GM18511 (cell line): Measurements from ENCODE around the gene SSRP1.

Source experiments
- ATAC-seq: cut with Tn5 transposase; IDR thresholded peaks from one replicate; pipeline ENCODE4 v1.9.1; 2021; ENCODE audit warnings: mild to moderate bottlenecking, moderate library complexity; ENCODE audit not compliant: unreplicated experiment

SSRP1 gene

GRCh38 chr11:57320067-57320718 is 15.5 kb downstream of the SSRP1 start:
- no peak for ATAC-seq

DNA sequence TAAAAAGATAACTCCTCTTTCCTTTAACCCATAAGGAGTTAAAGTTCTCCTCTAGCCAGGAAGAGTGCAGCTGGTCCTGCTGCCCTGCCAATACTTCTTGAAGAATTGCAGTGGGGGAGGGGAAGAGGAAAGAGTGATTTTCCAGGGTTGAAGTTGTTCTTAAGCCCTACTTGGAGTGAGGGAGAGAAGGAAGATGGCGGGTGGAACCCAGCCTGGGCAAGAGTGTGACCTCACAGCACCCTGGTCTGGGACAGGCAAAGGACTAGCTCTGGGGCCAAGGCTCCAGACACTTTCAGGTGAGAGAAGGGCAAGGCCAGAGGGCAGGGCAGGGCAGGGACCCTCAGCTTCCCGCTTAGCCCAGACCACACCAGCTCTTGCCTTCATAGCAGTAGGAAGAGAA is 17.5 kb downstream of the SSRP1 start:
- ATAC-seq: no peak

DNA sequence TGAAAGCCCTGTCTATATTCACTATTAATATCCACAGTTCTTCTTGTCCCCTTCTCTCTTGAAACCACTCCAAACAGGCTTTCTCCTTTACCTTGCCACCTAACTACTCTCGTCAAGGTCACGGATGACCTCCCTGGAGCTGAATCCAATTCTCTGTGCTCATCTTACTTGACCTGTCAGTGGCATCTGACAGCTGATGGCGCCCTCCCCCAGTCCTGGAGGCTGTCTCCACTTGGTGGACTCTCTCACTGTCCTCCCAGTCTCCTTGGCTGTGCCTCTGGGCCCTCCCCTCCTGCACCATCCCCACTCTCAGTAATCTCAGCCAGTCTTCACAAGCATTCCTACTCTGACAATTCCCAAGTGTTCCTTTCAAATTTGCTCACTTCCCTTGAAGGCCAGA is 19.7 kb downstream of the SSRP1 start:
- no peak for ATAC-seq

GRCh38 chr11:57315491-57315890 is 20.2 kb downstream of the SSRP1 start:
- ATAC-seq: no peak

DNA sequence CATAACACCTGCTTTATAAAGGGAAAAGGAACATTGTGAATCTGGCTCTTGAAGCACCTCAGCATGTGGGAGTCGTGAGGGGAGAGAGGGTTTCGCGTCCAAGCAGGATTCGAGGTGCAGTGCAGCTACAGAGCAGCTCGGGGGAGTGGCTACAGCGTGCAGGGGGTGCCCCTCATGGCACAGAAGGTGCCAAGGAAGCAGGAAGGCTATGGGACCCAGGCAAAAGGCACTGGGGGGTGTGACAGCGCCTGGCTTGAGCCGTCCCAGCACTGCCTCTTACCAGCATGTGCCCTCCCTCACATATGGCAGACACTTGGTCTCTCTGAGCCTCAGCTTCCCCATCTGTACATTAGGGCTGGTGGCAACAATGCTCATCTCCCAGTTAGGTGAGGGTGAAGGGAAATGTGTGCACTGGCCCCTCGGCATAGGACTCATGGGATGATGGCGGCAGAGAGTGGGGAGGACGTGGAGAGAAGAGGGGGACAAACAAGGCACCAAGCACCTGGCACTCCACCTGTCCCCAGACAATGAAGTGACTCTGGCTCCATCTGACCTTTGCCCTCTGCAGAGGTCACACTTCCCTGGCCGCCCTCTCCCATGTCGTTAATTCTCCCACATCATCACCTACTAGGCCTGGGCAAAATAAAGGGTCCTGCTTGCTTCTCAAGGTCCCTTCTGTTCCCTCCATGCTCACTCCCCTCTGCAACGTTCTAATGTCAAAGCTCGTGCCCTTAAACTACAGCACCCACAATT is 21.3 kb downstream of the SSRP1 start:
- no peak for ATAC-seq

DNA sequence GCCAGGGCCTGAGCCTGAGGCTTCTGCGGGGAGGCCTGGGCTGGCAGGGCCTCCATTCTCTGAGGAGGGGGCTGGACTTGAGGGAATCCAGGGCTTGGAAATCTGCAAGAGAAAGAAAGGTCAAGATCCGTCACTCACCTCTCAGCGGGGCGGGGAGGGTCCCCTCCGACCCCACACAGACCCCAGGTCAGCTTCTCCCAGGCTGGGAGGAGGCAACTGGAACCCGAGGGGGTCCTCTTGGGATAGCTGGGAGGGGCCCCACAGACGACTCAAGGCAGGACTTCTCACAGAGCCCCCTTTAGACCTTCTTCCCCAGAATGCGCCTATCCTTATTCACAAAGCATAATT is 21.9 kb downstream of the SSRP1 start:
- ATAC-seq: no peak

GRCh38 chr11:57313071-57313787 is 22.5 kb downstream of the SSRP1 start:
- ATAC-seq: no peak

DNA sequence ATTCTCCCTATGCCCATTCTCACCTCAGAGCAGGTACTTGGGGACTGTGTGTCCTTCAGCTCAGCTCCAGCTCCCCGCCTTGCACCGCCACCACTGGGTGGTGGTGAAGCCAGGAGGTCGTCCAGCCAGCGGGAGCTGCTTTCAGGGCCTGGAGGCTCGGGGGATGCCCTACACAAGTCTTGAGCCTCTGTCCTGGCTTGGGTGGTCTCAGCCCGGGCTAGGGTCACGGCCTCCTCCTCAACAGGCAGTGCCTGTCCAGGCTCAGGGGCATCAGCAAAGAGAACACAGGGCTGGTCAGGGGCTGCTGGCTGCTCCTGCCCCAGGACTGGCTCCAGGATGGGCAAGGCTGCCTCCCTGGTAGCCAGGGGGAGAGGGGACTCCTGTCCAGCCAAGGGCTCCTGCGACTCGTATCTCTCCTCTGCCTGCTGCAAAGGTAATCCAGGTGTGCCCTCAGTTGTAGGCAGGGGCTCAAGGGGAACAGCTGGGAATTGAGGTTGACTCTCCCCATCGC is 23.1 kb downstream of the SSRP1 start:
- no peak for ATAC-seq

DNA sequence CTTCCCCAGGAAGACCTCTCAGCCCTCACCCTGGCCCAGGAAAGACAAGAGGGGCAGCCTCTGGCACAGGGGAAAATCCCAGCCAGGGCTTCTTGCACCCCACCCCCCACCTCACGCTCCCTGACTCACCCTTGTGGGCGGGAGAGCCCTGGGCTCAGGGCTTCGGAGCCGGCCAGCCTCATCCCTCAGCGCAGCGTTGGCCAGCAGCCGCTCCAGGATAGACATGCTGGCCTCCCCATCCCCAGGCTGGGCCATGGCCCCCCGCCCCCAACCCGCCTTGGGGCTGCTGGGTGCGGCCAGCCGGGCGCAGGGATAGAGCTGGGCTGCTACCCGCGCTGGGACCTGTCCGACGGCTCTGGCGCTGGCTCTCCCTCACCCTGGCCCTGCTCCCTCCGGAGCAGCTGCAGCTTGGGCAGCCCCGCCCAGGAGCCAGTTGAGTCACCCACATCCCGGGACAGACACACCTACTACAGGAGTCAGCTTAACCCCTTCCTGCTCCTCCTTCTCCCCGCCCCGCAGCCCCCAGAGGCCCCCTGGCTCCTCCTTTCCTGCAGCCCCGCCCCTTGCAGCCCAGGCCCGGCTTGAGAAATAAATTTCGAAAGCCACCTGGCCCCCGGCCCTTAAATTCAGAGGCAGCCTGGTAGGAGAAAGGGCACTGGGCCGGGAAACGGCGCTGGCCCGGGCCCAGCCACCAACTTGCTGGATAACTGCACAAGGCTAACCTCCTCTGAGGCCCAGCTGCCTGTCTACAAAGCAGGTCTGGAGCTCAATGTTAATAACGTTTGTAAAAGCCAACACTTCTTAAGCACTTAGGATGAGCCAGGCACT is 24.4 kb downstream of the SSRP1 start:
- ATAC-seq: peak; percentile 96

DNA sequence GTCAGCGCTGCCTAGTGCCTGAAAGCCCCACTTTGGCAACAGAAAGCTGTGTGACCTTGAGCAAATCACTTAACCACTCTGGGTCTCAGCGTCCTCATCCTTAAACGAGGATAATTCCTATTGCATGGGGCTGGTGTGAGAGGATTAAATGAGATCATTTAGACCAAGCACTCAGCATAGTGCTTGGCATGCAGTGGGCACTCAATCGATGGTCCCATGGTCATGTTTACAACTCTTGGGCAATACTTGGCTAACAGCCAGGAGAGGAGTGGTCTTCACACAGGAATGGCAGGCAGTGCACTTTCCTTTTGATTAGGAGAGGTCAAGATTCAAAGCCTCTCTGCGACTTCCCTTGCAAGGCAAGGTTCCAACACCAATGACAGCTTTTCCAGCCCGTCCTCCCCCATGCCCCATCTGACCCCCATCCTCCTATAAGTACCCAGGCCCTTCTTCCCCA is 25.0 kb downstream of the SSRP1 start:
- no peak for ATAC-seq

DNA sequence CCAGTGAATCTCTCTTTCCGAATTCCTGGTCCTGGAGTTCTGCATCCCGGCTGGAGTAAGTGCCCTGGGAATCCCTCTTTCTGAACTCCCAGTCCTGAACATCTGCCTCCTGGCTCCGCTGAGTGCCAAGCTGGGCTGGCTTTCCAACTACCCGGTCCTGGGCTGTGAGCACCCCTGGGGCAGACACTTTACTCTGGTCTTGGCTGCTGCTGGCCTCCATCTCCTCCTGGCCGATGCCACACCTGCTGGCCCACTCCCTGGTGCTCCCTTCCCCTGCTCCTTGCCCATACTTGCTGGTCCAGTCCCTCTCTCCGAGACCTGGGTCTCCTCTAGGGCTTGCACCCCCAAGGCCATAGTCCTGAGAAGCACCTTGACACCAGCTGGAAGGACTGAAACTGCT is 25.6 kb downstream of the SSRP1 start:
- no peak for ATAC-seq

- no peak for ATAC-seq
Observed at GRCh38 chr11:57309106-57310059, 26.3 kb downstream of the SSRP1 start.

DNA sequence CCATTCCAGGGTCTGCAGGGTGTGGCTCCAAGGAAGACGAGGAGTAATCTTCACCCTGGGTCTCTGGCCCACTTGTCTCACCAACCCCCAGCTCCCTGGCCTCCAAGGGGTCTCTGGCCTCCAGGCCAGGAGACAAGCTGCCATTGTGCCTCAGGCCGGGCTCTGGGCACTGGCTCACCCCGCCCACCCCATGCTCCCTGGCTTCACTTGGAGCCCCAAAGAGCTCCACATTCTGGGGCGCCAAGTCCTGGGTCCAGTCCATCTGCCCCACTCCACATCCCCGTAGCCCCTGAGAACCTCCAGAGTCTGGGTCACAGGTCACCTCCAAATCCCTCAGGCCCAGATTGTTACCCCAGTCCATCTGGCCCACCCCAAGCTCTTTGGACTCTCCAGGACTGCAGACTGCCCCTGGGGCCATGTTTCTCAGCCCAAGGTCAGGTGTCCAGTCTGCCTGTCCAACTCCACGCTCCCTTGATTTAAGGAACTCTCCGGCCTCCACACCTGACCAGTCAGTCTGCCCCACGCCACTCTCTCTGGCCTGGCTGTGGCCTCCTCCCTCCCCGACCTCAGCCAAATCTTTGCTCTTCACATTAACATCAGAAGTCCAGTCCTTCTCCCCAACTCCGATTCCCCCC is 27.1 kb downstream of the SSRP1 start:
- no peak for ATAC-seq

DNA sequence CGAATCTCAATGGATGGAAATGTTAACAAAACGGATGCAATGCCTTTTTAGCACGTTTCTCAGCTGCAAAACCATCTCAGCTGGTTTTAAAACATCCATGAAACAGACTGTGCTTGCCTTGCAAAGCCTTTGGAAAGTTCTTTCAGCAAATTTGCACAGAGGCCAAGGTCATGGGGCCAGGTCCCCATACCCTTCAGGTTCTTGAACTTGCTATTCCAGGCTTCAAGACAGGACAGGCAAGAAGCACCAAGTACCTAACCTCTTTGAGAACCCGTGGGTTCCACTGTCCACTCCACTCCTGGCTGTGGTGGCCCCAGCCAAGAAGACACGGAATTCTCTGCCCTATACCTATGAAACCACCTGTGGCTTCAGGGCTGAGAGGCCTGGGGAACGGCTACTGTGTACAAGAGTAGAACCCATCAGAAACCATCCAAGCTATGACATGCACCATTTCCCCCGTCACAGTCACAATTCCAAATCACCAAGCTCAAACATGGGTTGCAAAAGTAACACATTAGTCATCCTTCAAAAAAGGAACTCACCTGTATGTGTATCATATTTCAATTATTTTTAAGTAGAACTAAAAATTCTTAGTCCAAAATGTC is 27.9 kb downstream of the SSRP1 start:
- ATAC-seq: no peak

GRCh38 chr11:57306940-57307565 is 28.6 kb downstream of the SSRP1 start:
- ATAC-seq: no peak

- ATAC-seq: no peak
Observed at GRCh38 chr11:57306161-57306876, 29.4 kb downstream of the SSRP1 start.

- no peak for ATAC-seq
Observed at GRCh38 chr11:57305523-57305922, 30.2 kb downstream of the SSRP1 start.
